Keratinocyte (primary cell): ENCODE data around the gene USP47. TPM values are rescaled to one million over a fixed set of nuclear protein-coding genes. Genes with fewer than 3 reads are reported as not detected.

ENCODE experiments used
- DNase-seq: peaks from one replicate; pipeline ENCODE4 v3.0.0-alpha.2; 2011; ENCODE audit warnings: low read depth, missing footprints, low spot score
- FAIRE-seq: peaks from 2 replicates; lab custom pipeline; 2011; peaks lifted over from hg19 to GRCh38; lab: Jason Lieb, UNC
- H2AFZ ChIP-seq: 2 replicates; pipeline ENCODE4 v1.6.0; 2012; ENCODE audit warnings: low read length, control low read depth, inconsistent platforms; ENCODE audit not compliant: control insufficient read depth
- H3K27ac ChIP-seq: 2 replicates; pipeline ENCODE4 v1.5.1; 2011; ENCODE audit warnings: low read length; ENCODE audit not compliant: control insufficient read depth, insufficient read depth
- H3K27me3 ChIP-seq: 3 replicates; pipeline ENCODE4 v1.6.0; 2011; ENCODE audit warnings: low read length; ENCODE audit not compliant: control insufficient read depth, insufficient read depth; ENCODE audit errors: extremely low read depth
- H3K36me3 ChIP-seq, 2 experiments: 2 replicates in 1 of 2; 3 replicates in 1 of 2; pipeline ENCODE4 v1.5.1; 2011; ENCODE audit warnings: low read length in 2 of 2, mild to moderate bottlenecking in 1 of 2; ENCODE audit not compliant: control insufficient read depth in 2 of 2, insufficient read depth in 2 of 2; ENCODE audit errors: extremely low read depth in 1 of 2
- H3K4me1 ChIP-seq: 3 replicates; pipeline ENCODE4 v1.5.1; 2011; ENCODE audit warnings: low read length; ENCODE audit not compliant: control insufficient read depth, insufficient read depth; ENCODE audit errors: extremely low read depth
- H3K4me2 ChIP-seq: 3 replicates; pipeline ENCODE4 v1.6.0; 2011; ENCODE audit warnings: low read depth, low read length; ENCODE audit not compliant: control insufficient read depth, insufficient read depth; ENCODE audit errors: extremely low read depth
- H3K4me3 ChIP-seq, 3 experiments: fragments of 200-600 bp in 1 of 3; sonication (generic) in 1 of 3; 2 replicates in 2 of 3; 3 replicates in 1 of 3; pipeline ENCODE4 v1.5.1; 2011 to 2016; ENCODE audit warnings: low read length in 3 of 3, mild to moderate bottlenecking in 3 of 3, control low read depth in 2 of 3, inconsistent platforms in 1 of 3, low read depth in 1 of 3, mixed read lengths in 1 of 3, mixed run types in 1 of 3, moderate library complexity in 1 of 3; ENCODE audit not compliant: control insufficient read depth in 2 of 3, insufficient read depth in 2 of 3; ENCODE audit errors: extremely low read depth in 1 of 3
- H3K79me2 ChIP-seq: 2 replicates; pipeline ENCODE4 v1.6.0; 2012; ENCODE audit warnings: low read length; ENCODE audit not compliant: control insufficient read depth, insufficient read depth
- H3K9ac ChIP-seq: 3 replicates; pipeline ENCODE4 v1.6.0; 2011; ENCODE audit warnings: low read length; ENCODE audit not compliant: control insufficient read depth, insufficient read depth; ENCODE audit errors: extremely low read depth
- H3K9me1 ChIP-seq: 3 replicates; pipeline ENCODE4 v1.6.0; 2011; ENCODE audit warnings: low read length; ENCODE audit not compliant: control insufficient read depth, insufficient read depth; ENCODE audit errors: extremely low read depth
- H3K9me3 ChIP-seq: 2 replicates; pipeline ENCODE4 v1.5.1; 2012; ENCODE audit warnings: low read depth, low read length; ENCODE audit not compliant: control insufficient read depth
- H4K20me1 ChIP-seq: 3 replicates; pipeline ENCODE4 v1.6.0; 2011; ENCODE audit warnings: low read length; ENCODE audit not compliant: control insufficient read depth, insufficient read depth; ENCODE audit errors: extremely low read depth
- EZH2 ChIP-seq: IDR thresholded peaks from one replicate; pipeline ENCODE4 v1.6.1; 2012; ENCODE audit warnings: inconsistent platforms, mild to moderate bottlenecking, low read length, moderate library complexity
- dilution Hi-C: fragments of 300-500 bp; cut with MboI; formaldehyde crosslinking; loops from one replicate; pipeline ENCODE4 v1.7.0; 2020; ENCODE audit warnings: low sequenced_read_pairs; ENCODE audit not compliant: extremely low pct_ligation_motif_present
- polyA plus RNA-seq, 5 experiments: library from polyadenylated mRNA; depleted of rRNA in 3 of 5; stranded (reverse) in 3 of 5; stranded (forward) in 1 of 5; unstranded in 1 of 5; fragments of >200 nt; gene quantifications; 1 replicate in 1 of 5; 2 replicates in 3 of 5; 3 replicates in 1 of 5; pipeline versions ENCODE4 v1.2.1 to v1.2.3, GENCODE V29; 2011 to 2012; ENCODE audit warnings: missing spikeins in 2 of 5, low read depth in 1 of 5, low replicate concordance in 1 of 5
- TF ChIP-seq, protein P1 (sequence below), 3 experiments: IDR thresholded peaks in 1 of 3; conservative IDR thresholded peaks in 1 of 3; optimal IDR thresholded peaks in 1 of 3; 2 replicates in 2 of 3; 3 replicates in 1 of 3; pipeline versions ENCODE3 to v1.5.1; 2011; ENCODE audit warnings: low read length in 3 of 3, mild to moderate bottlenecking in 3 of 3, moderate library complexity in 2 of 3, control low read depth in 1 of 3, inconsistent platforms in 1 of 3; ENCODE audit not compliant: insufficient read depth in 2 of 3; ENCODE audit errors: extremely low read depth in 1 of 3

The USP47 gene
- polyA plus RNA-seq, 1 donor (not counting 4 experiments of a cell fraction or from before 2014, with no cell fraction given), result 22.4 TPM

- FAIRE-seq, result no peak
- H3K79me2 ChIP-seq, result peaks cover 5% of the 10 kb centered on the region
- no peaks in the 10 kb centered on the region for H3K27me3 ChIP-seq
- no peak overlapping the region for H3K4me3 ChIP-seq
- no peaks in the 10 kb centered on the region for H3K9me1 ChIP-seq
- TF ChIP-seq, protein P1, sequence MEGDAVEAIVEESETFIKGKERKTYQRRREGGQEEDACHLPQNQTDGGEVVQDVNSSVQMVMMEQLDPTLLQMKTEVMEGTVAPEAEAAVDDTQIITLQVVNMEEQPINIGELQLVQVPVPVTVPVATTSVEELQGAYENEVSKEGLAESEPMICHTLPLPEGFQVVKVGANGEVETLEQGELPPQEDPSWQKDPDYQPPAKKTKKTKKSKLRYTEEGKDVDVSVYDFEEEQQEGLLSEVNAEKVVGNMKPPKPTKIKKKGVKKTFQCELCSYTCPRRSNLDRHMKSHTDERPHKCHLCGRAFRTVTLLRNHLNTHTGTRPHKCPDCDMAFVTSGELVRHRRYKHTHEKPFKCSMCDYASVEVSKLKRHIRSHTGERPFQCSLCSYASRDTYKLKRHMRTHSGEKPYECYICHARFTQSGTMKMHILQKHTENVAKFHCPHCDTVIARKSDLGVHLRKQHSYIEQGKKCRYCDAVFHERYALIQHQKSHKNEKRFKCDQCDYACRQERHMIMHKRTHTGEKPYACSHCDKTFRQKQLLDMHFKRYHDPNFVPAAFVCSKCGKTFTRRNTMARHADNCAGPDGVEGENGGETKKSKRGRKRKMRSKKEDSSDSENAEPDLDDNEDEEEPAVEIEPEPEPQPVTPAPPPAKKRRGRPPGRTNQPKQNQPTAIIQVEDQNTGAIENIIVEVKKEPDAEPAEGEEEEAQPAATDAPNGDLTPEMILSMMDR (optimal IDR thresholded peaks at IDR 0.05 in 1 of 3, IDR thresholded peaks at IDR 0.05 in 1 of 3, conservative IDR thresholded peaks at IDR 0.05 in 1 of 3; ENCODE audit: extremely low read depth in 1 of 3, insufficient read depth in 2 of 3, low read length in 3 of 3), result no peak
- no peak for TF ChIP-seq EZH2
- no peak overlapping the region for H3K4me2 ChIP-seq
- H3K9ac ChIP-seq, result no peak overlapping the region
- H3K9me3 ChIP-seq, result no peaks in the 10 kb centered on the region
- peaks cover 40 to 48% of the 10 kb centered on the region in 2 experiments for H3K36me3 ChIP-seq
- H3K27ac ChIP-seq, result no peak overlapping the region
- no peak for DNase-seq
- peaks cover 11% of the 10 kb centered on the region for H3K4me1 ChIP-seq
- no peak overlapping the region for H2AFZ ChIP-seq
- dilution Hi-C loops, result no loop called here
- H4K20me1 ChIP-seq, result no peaks in the 10 kb centered on the region
Measured at GRCh38 chr11:11966354-11966741, 124.6 kb downstream of the USP47 start.

DNA sequence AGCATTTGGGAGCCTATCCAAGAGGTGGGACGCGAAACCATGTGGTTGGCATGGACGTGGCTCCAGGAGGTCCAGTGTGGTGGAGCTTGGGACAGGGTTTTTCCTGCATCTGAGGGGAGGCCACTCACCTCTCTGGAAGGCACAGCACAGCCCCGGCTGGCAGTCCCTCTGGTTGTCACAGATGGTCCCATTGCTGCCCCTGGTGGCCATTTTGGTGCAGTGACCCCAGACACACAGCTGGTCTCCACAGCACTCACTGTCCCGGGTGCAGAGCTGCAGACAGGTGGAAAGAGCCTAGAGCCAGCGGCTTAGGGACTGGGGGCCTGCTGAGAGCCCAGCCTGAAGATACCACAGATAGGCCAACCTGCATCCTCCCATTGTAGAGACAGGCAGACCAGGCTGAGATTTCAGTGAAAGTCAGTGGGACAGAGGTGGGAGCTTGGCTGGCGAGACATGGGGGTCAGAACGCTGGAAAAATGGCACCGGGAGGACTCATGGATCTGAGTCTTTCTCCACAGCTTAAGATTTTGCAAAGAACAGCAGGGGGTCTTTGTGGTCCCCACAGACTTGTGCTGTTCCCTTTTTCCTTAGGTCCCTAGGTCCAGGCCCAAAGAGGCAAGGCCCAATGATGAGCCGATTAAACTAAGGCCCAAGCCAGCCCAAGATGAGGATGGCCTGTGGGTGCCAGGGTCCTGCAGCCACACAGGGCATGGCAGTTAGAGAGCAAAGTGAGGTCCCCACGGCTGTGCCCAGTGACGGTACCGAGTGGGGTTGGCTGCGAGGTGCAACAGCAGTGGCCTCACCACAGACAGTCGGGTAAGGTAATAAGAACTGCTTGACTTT, 125.3 kb downstream of the USP47 start:
- Histone ChIP-seq H3K79me2 (peaks cover 6% of the 10 kb centered on the region), H3K4me1 (peaks cover 4% of the 10 kb centered on the region), H3K4me2 (no peak overlapping the region), H3K9me3 (no peaks in the 10 kb centered on the region), H3K9ac (no peak overlapping the region), H3K27me3 (no peaks in the 10 kb centered on the region), H3K4me3 (no peak overlapping the region), H2AFZ (no peak overlapping the region), H3K27ac (no peak overlapping the region), H3K36me3 (peaks cover 40 to 49% of the 10 kb centered on the region in 2 experiments), H4K20me1 (no peaks in the 10 kb centered on the region), H3K9me1 (no peaks in the 10 kb centered on the region)
- DNase-seq (no peak), FAIRE-seq (no peak)
- no peak for TF ChIP-seq EZH2
- TF ChIP-seq, protein P1 (optimal IDR thresholded peaks at IDR 0.05 in 1 of 3, IDR thresholded peaks at IDR 0.05 in 1 of 3, conservative IDR thresholded peaks at IDR 0.05 in 1 of 3; ENCODE audit: extremely low read depth in 1 of 3, insufficient read depth in 2 of 3, low read length in 3 of 3), result peak; percentile 80 to 81 (median 81)
- dilution Hi-C loops, result no loop called here
